NCI-H2029 treated with DMSO at 0.1 percent for 48 hours (cell line): Measurements from ENCODE around the gene FZD4.
"Not testable (repeated sequence)": the region's sequence is repeated elsewhere in the genome, so short reads cannot be mapped to it uniquely, and the experiment has no call there.

Source experiments
- DNase-seq: peaks from one replicate; lab custom pipeline; 2025; lab: John Stamatoyannopoulos, UW

FZD4 gene

DNA sequence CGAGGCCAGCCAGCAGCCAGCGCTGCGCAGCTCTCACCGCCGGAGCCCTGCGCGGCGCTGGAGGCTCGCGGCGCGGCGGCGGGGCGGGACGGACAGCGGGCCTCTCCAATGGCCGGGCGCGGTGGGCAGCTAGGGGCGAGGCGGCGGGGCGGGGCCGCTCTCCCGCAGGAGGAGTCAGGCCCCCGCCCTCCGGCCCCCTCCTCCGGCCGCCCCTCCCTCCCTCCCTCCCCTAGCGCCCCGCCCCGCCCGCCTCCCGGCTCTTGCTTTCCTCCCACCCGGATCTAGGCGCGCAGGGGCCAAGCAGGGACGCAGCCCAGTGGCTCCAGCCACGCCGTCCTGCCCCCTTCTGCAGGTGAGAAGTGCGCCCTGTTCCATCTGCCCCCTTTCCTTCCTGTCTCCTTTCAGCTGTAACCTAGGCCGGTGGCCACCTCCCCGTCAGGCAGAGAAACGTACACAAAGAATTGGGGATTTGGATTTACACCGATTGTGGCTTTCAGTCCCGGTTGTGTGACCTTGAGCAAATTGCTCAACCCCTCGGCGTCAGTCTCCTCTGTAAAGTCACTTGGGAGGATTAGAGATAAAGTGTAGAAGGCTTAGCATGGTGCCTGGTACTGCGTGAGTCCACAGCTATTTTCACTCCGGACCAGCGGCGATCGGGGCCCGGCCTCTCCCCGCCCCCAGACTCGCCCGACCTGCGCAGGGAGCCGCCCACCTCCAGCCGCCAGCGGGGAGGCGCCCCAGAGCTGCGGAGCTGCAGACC, at the start of gene FZD4:
Gene FZD4, minus strand, starts transcription at position 35 of the 760 bp plus-strand sequence. CDS start 310 bp downstream, outside the sequence.
- peak; percentile 63 for DNase-seq

GRCh38 chr11:87004281-87004680, 49.1 kb upstream of the FZD4 start:
- DNase-seq: not testable (repeated sequence)

DNA sequence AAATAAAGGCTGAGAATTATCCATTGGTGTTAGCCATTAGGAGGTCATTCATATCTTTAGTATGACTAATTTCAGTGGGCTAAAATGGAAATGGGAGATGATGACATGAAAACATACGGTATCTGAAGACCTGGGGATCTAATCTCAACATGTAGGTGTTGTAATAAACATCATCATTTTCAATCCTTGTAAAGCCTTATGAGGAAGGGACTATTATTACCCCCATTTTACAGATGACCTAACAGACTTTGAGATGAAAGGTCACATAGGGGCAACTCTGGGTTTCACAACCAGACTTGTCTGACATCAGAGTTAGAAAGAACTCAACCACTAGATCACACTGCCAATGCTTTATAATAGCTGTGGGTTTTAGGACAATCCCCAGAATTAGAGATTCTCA, 47.7 kb upstream of the FZD4 start:
- DNase-seq: no peak

DNA sequence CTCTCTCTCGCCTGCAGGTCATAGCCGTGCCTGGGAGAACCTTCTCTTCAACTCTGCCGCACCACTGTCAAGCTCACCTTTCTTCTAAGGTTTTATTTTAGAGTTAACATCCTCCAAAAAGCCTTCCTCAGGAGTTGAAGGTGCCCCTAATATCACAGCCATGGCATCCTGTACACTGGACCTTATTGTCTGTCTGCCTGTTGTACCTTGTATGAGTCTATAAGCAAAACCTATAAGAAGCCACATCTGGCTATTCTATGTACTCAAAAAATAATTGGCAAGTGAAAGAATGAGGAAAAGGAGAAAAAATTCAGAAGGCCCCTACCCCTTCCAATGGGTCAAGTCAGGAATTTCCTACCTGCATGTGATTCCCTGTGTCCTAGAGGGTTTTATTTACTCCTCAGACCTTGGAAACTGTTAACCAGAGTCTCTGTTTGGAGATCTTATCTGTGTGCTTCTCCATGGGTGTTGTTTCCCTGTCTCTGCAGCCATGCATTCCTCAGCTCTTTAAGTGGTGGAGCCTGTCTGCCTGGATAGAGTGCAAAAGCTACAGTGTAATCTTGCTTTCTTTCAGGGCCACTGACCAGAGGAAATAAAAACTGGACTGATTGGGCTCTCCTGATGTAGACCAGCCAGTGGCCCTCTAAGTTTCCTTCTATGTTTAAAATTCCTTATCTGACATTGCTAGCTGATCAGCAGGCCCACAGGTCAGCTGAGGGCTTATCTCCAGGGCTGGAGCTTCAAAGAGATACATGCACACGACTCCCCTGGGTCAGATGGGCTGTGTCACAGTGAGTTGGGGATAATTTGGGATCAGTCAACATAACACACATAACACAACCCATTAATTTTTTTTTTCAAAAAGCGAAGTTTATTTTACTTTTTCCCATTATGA, 44.9 kb upstream of the FZD4 start:
- no peak for DNase-seq

- DNase-seq: no peak
Observed at GRCh38 chr11:86999388-86999787, 44.2 kb upstream of the FZD4 start.

GRCh38 chr11:86996953-86997570, 41.9 kb upstream of the FZD4 start:
- no peak for DNase-seq

GRCh38 chr11:86993031-86993430, 37.8 kb upstream of the FZD4 start:
- DNase-seq: no peak

- not testable (repeated sequence) for DNase-seq
Observed at GRCh38 chr11:86992340-86992739, 37.1 kb upstream of the FZD4 start.

GRCh38 chr11:86991341-86991740, 36.1 kb upstream of the FZD4 start:
- no peak for DNase-seq

DNA sequence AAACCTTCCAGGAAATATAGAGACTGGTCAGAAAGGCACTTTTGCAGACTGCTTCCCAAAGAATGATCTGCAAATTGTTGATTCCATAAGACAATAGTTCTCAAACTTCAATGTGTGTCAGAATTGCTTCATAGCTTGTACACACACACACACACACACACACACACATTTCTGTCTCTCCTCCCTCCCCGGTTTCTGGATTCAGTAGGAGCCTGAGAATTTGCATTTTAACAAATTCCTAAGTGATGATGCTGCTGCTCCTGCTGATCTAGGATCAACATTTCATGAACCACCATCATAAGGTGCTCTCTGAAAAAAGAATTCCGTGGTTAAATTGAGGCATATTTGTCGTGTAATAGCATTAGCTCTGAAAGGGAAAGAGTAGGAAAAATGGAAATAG, 35.3 kb upstream of the FZD4 start:
- DNase-seq: no peak

DNA sequence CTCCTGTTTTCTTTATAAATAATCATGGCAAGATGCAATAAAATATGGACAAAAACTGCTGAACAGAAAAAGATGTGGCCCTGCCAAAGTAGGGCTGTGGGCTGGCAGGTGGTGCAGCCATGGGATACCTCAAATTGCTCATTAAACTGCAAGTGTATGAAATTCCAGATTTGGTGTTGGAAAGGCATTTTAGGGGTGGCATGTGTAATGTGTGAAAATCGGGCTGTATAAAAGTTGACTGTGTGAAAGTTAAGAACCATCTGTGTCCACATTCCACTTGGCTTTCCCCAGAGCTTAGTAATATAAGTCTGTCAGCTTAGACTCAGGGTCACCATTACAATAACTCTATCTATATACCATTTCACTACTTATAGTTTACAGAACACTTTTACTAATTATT, 34.8 kb upstream of the FZD4 start:
- DNase-seq: no peak

GRCh38 chr11:86988351-86988881, 33.2 kb upstream of the FZD4 start:
- DNase-seq: no peak

DNA sequence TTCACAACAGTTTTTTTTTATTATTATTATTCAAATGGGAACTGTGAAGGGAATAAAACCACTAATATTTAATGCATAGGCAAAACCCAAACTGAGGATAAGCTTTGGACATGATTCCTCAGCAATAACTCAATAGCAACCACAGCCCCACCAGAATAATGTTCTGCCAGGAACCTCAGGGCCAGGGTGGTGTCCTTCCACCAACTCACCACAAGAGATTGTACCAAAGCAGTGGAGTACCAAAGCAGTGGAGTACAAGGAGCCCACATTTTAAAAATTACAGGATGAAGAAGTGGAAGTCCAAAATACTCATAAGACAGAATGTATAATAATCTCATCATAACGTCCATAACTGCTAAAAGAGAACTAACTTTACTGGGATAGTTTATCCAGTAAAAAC, 32.5 kb upstream of the FZD4 start:
- no peak for DNase-seq

GRCh38 chr11:86984701-86985100, 29.5 kb upstream of the FZD4 start:
- no peak for DNase-seq

GRCh38 chr11:86983021-86983488, 27.9 kb upstream of the FZD4 start:
- no peak for DNase-seq

GRCh38 chr11:86981777-86982540, 26.8 kb upstream of the FZD4 start:
- DNase-seq: no peak

DNA sequence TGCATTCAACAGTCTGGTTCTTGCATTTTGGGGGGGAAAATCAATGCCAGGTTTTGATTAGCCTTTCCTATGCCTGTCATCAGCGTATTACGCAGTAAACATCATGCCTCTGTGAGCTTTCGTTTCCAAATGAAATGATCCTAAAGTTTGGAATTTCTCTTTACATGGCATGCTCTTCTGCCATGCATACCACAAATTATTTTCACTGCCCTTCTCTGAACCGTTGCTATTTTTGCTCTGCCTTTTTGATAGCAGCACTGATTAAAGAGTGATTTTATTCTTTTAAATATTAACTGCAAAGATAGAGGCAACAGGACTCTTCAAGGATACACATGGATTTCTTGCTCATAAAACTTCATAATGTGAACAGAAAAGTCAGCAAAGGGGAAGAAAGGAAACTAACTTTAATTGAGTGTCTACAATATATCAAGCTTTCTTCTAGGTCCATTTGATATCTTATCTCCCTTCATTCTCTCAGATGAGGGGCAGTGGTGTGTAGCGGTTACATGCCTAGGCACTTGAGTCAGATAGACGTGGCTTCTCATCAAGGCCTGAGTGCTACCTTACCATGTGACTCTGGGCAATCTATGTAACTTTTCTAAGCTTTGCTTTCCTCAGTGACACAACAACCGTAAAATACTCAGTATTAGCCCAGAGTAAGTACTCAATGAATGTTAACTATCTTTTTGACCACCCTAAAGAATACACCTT, 25.0 kb upstream of the FZD4 start:
- DNase-seq: no peak

DNA sequence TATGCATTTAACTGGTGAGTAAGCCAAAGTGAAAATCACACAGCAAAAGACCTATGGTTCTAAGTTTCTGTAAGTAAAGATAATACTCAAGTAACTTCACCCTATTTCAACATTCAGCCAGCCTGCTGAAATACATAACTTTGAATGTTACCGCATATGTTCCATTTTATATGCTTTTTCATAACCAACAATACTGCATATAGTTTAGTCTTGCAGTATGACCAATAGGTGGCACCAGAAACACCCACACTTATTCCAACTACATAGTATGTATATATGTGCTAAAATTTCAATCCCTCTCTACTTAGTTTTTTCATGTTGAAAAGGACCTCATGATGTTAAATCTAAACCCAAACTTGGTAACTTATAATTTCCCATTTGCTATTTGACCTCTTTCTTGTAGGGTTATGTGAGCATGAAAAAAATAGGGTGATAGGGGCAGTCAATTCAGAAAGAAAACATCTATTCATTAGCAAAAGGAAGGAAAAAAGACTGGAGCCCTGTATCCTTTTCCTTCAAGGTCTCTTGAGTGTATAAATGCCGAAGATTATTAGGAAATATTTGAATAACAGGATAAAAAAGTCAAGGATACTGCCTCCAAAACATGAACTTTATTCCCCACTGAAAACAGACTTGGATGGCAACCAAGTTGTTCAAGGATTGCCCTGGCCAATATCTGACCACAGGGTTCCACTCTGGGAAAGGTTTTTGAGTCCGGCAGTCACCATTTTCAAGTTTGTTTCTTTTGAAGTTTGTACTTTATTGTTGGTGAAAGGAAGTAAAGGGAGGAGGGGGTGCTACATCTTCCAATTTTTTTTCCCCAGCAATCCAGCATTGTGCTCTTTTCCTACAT, 23.8 kb upstream of the FZD4 start:
- peak; percentile 21 for DNase-seq

GRCh38 chr11:86978247-86978646, 23.1 kb upstream of the FZD4 start:
- no peak for DNase-seq
